ENCODE measurements around the gene NOTCH2. TPM values are rescaled to one million over a fixed set of nuclear protein-coding genes. Genes with fewer than 3 reads are reported as not detected.

NOTCH2 gene
- total RNA-seq, 1 experiment from 2014 or later: 55.7 TPM

DNA sequence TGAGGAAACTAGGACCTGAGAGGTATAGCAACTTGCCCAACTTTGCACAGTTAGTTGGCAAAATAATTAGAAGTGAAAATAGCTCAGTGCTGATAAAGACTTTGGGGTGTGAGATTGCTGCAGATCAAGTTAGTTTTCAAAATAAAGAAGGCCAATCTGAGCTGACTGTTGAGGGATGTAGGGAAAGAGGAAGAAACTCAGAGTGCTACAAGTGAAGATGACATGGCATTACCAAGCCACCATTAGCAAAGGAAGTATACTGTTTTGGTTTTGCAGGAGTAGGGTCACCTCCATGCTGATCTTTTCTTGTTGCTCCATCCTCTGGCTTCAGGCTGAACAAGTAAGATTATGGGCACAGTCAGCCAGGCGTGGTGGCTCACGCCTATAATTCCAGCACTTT lies 94.5 kb downstream of the NOTCH2 start:
- H3K4me3 ChIP-seq (ENCODE audit: low read depth, low read length, poor library complexity, severe bottlenecking): no peak overlapping the region
- H3K9me3 ChIP-seq (ENCODE audit: low read depth, low read length, poor library complexity, severe bottlenecking): no peaks in the 10 kb centered on the region
- peaks cover 5% of the 10 kb centered on the region for H3K4me1 ChIP-seq (ENCODE audit: insufficient read depth, low read length, poor library complexity, severe bottlenecking)
- CTCF ChIA-PET: no interaction called here
- no TSS peak for BruUV-seq (replicated peaks)
- POLR2A ChIA-PET (ENCODE audit: low non-redundant PET): no interaction called here
- no peaks in the 10 kb centered on the region for H3K36me3 ChIP-seq (ENCODE audit: insufficient read depth, low read length, poor library complexity, severe bottlenecking)
- H3K27me3 ChIP-seq (replicated peaks; ENCODE audit: insufficient read depth, low read depth, low read length, poor library complexity): no peaks in the 10 kb centered on the region
- no peak for TF ChIP-seq EZH2 (IDR thresholded peaks at IDR 0.05; ENCODE audit: borderline replicate concordance, low read depth, low read length, poor library complexity, severe bottlenecking)
- TF ChIP-seq, protein P1, sequence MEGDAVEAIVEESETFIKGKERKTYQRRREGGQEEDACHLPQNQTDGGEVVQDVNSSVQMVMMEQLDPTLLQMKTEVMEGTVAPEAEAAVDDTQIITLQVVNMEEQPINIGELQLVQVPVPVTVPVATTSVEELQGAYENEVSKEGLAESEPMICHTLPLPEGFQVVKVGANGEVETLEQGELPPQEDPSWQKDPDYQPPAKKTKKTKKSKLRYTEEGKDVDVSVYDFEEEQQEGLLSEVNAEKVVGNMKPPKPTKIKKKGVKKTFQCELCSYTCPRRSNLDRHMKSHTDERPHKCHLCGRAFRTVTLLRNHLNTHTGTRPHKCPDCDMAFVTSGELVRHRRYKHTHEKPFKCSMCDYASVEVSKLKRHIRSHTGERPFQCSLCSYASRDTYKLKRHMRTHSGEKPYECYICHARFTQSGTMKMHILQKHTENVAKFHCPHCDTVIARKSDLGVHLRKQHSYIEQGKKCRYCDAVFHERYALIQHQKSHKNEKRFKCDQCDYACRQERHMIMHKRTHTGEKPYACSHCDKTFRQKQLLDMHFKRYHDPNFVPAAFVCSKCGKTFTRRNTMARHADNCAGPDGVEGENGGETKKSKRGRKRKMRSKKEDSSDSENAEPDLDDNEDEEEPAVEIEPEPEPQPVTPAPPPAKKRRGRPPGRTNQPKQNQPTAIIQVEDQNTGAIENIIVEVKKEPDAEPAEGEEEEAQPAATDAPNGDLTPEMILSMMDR (conservative IDR thresholded peaks at IDR 0.05; ENCODE audit: low read depth, low read length): no peak
- DNase-seq (ENCODE audit: low spot score): no peak
- H3K27ac ChIP-seq (ENCODE audit: low read depth, low read length, poor library complexity, severe bottlenecking): no peak overlapping the region
- intact Hi-C loops (cut with micrococcal nuclease; ENCODE audit: unreplicated experiment): no loop called here

DNA sequence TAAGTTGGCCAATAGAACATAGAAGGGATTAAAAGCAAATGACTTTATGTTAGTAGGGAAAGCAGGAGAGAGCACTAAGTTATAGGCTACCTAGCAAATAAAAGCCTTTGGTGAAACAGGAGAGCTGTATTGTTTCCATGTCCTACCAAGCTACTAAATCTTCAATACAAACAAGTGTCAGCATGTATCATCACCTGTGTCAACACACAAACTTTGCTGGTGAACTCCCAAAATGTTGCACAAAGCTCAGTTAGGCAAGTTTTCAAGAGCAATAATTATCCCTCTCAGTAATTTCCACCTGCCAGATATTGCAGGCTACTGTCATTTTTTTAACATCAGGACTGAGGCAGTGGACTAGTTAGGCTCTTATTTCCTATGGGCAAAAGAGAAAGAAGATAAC lies 95.4 kb downstream of the NOTCH2 start:
- CTCF ChIA-PET: no interaction called here
- H3K27ac ChIP-seq (ENCODE audit: low read depth, low read length, poor library complexity, severe bottlenecking): no peak overlapping the region
- no peak overlapping the region for H3K4me3 ChIP-seq (ENCODE audit: low read depth, low read length, poor library complexity, severe bottlenecking)
- no peaks in the 10 kb centered on the region for H3K9me3 ChIP-seq (ENCODE audit: low read depth, low read length, poor library complexity, severe bottlenecking)
- POLR2A ChIA-PET (ENCODE audit: low non-redundant PET): no interaction called here
- H3K36me3 ChIP-seq (ENCODE audit: insufficient read depth, low read length, poor library complexity, severe bottlenecking): no peaks in the 10 kb centered on the region
- DNase-seq (ENCODE audit: low spot score): no peak
- no TSS peak for BruUV-seq (replicated peaks)
- TF ChIP-seq EZH2 (IDR thresholded peaks at IDR 0.05; ENCODE audit: borderline replicate concordance, low read depth, low read length, poor library complexity, severe bottlenecking): no peak
- TF ChIP-seq, protein P1 (conservative IDR thresholded peaks at IDR 0.05; ENCODE audit: low read depth, low read length): no peak
- H3K4me1 ChIP-seq (ENCODE audit: insufficient read depth, low read length, poor library complexity, severe bottlenecking): peaks cover 5% of the 10 kb centered on the region
- no peaks in the 10 kb centered on the region for H3K27me3 ChIP-seq (replicated peaks; ENCODE audit: insufficient read depth, low read depth, low read length, poor library complexity)
- intact Hi-C loops (cut with micrococcal nuclease; ENCODE audit: unreplicated experiment): no loop called here

DNA sequence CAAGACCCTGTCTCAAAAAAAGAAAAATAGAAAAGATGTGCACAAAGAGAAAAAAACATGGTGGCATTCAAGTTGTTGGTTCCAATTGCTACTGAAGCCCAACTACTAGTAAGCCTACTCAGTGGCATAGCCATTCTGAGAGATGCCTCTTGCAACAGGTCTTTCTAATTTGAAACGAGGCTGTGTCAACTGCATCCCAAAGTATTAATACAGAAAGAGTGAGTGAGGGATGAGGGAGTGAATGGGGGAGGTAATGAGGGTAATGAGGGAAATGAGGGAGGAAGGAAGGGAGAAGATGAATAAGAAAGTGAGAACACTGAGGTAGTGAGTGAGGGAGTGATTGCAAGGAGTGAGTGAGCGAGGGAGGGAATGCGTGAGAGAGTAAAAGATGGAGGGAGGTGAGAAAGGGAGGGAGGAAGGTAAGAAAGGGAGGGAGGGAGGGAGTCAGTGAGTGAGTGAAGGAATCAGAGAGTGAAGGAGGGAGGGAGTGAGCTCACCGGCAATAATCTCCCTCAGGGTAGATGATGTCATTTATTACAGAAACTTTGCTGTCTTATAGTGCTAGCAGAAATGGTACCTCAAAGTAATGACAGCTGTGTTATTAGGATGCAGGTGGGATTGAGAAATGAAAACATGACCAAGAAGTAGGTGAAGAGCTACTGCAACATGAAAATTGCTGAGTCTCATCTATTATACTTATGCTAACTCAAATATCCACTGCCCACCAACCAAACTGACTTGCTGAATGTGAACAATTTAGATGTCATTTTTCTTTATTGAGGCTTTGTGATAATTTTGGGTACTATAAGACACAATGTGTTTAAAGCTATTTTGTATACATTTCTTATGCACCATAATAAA lies 97.5 kb downstream of the NOTCH2 start:
- no peak for DNase-seq (ENCODE audit: low spot score)
- POLR2A ChIA-PET (ENCODE audit: low non-redundant PET): no interaction called here
- intact Hi-C loops (cut with micrococcal nuclease; ENCODE audit: unreplicated experiment): no loop called here
- TF ChIP-seq, protein P1 (conservative IDR thresholded peaks at IDR 0.05; ENCODE audit: low read depth, low read length): no peak
- no peak for TF ChIP-seq EZH2 (IDR thresholded peaks at IDR 0.05; ENCODE audit: borderline replicate concordance, low read depth, low read length, poor library complexity, severe bottlenecking)
- Histone ChIP-seq H3K27me3 (replicated peaks; ENCODE audit: insufficient read depth, low read depth, low read length, poor library complexity) (no peaks in the 10 kb centered on the region), H3K4me1 (ENCODE audit: insufficient read depth, low read length, poor library complexity, severe bottlenecking) (peaks cover 5% of the 10 kb centered on the region), H3K4me3 (ENCODE audit: low read depth, low read length, poor library complexity, severe bottlenecking) (no peak overlapping the region), H3K36me3 (ENCODE audit: insufficient read depth, low read length, poor library complexity, severe bottlenecking) (peaks cover 10% of the 10 kb centered on the region), H3K9me3 (ENCODE audit: low read depth, low read length, poor library complexity, severe bottlenecking) (no peaks in the 10 kb centered on the region), H3K27ac (ENCODE audit: low read depth, low read length, poor library complexity, severe bottlenecking) (no peak overlapping the region)
- CTCF ChIA-PET: no interaction called here
- no TSS peak for BruUV-seq (replicated peaks)
